ENCODE results near the gene HMCN1. TPM values are rescaled to one million over a fixed set of nuclear protein-coding genes. Genes with fewer than 3 reads are reported as not detected.

HMCN1 gene
- total RNA-seq, 1 experiment from 2014 or later, result 0.23 TPM

DNA sequence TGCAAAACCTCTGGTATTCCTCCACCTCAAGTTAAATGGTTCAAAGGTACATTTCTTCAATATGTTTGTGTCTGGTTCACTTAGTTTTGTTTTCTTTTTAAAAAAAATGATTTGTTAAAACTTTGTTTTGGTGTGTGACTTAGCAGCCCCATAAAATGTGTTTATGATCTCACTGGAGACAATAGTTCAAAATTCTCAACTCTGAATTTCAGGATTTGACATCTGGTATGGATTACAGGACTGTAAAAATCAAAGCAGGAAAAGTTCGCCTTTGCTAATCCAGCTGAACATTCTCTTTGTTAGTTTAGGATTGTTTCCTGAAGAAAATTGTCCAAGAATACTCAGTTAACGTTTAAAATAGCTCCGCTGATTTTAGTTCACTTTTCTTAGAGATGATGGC is 231.7 kb downstream of the HMCN1 start:
- H3K27me3 ChIP-seq (ENCODE audit: control insufficient read depth, insufficient read depth, low read length), result no peaks in the 10 kb centered on the region
- H3K4me3 ChIP-seq (ENCODE audit: low read depth in 2 of 2, low read length in 2 of 2), result no peak overlapping the region
- TF ChIP-seq SIN3A (IDR thresholded peaks at IDR 0.05; ENCODE audit: borderline replicate concordance, insufficient read depth, low read depth, low read length) (no peak), POLR2AphosphoS5 (IDR thresholded peaks at IDR 0.05; ENCODE audit: low read depth, low read length) (no peak), TCF7L2 (IDR thresholded peaks at IDR 0.05; ENCODE audit: low read depth, low read length) (no peak)
- TF ChIP-seq, protein P1, sequence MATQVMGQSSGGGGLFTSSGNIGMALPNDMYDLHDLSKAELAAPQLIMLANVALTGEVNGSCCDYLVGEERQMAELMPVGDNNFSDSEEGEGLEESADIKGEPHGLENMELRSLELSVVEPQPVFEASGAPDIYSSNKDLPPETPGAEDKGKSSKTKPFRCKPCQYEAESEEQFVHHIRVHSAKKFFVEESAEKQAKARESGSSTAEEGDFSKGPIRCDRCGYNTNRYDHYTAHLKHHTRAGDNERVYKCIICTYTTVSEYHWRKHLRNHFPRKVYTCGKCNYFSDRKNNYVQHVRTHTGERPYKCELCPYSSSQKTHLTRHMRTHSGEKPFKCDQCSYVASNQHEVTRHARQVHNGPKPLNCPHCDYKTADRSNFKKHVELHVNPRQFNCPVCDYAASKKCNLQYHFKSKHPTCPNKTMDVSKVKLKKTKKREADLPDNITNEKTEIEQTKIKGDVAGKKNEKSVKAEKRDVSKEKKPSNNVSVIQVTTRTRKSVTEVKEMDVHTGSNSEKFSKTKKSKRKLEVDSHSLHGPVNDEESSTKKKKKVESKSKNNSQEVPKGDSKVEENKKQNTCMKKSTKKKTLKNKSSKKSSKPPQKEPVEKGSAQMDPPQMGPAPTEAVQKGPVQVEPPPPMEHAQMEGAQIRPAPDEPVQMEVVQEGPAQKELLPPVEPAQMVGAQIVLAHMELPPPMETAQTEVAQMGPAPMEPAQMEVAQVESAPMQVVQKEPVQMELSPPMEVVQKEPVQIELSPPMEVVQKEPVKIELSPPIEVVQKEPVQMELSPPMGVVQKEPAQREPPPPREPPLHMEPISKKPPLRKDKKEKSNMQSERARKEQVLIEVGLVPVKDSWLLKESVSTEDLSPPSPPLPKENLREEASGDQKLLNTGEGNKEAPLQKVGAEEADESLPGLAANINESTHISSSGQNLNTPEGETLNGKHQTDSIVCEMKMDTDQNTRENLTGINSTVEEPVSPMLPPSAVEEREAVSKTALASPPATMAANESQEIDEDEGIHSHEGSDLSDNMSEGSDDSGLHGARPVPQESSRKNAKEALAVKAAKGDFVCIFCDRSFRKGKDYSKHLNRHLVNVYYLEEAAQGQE (IDR thresholded peaks at IDR 0.05; ENCODE audit: insufficient read depth in 1 of 2, low read depth in 2 of 2, low read length in 1 of 2), result no peak
- TF ChIP-seq, protein P2, sequence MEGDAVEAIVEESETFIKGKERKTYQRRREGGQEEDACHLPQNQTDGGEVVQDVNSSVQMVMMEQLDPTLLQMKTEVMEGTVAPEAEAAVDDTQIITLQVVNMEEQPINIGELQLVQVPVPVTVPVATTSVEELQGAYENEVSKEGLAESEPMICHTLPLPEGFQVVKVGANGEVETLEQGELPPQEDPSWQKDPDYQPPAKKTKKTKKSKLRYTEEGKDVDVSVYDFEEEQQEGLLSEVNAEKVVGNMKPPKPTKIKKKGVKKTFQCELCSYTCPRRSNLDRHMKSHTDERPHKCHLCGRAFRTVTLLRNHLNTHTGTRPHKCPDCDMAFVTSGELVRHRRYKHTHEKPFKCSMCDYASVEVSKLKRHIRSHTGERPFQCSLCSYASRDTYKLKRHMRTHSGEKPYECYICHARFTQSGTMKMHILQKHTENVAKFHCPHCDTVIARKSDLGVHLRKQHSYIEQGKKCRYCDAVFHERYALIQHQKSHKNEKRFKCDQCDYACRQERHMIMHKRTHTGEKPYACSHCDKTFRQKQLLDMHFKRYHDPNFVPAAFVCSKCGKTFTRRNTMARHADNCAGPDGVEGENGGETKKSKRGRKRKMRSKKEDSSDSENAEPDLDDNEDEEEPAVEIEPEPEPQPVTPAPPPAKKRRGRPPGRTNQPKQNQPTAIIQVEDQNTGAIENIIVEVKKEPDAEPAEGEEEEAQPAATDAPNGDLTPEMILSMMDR (IDR thresholded peaks at IDR 0.05), result no peak
- H3K27ac ChIP-seq (ENCODE audit: low read length), result no peak overlapping the region
- H3K9me3 ChIP-seq (ENCODE audit: control insufficient read depth, insufficient read depth, low read depth, low read length), result no peaks in the 10 kb centered on the region
- BruUV-seq (replicated peaks), result no TSS peak
- CTCF ChIA-PET, result no interaction called here
- DNase-seq (ENCODE audit: low read depth, low spot score) (no peak), ATAC-seq (no peak)
- POLR2A ChIA-PET, result no interaction called here
- in situ Hi-C loops (cut with HindIII; ENCODE audit: low pct_unique_long_range_greater_than_20kb, low sequenced_read_pairs) (no loop called here), intact Hi-C loops (cut with micrococcal nuclease; ENCODE audit: unreplicated experiment) (no loop called here)
- no peaks in the 10 kb centered on the region for H3K36me3 ChIP-seq (ENCODE audit: control insufficient read depth, insufficient read depth, low read length)
- no peaks in the 10 kb centered on the region for H3K4me1 ChIP-seq (ENCODE audit: control insufficient read depth, insufficient read depth, low read length)

DNA sequence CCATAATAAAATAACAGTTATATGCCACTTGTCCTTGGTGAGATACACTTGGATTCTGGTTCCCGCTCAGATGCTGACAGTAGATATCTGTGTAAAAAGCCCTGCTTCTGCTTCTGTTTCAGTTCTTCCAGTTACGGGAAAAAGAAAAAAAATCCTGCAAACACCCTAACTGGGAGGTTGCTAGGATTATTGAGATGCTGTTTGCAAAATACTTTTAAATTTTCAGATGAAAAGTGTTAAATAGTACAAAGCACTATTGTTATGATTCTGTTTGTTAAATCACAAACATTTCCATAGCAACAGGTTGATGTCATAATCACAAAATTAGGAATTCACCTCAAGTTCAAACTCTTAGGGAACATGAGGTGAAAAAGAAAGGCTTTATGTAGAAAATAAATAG is 232.3 kb downstream of the HMCN1 start:
- CTCF ChIA-PET, result no interaction called here
- in situ Hi-C loops (cut with HindIII; ENCODE audit: low pct_unique_long_range_greater_than_20kb, low sequenced_read_pairs), result no loop called here
- Histone ChIP-seq H3K4me3 (ENCODE audit: low read depth in 2 of 2, low read length in 2 of 2) (no peak overlapping the region), H3K27me3 (ENCODE audit: control insufficient read depth, insufficient read depth, low read length) (no peaks in the 10 kb centered on the region), H3K27ac (ENCODE audit: low read length) (no peak overlapping the region), H3K4me1 (ENCODE audit: control insufficient read depth, insufficient read depth, low read length) (no peaks in the 10 kb centered on the region), H3K36me3 (ENCODE audit: control insufficient read depth, insufficient read depth, low read length) (no peaks in the 10 kb centered on the region), H3K9me3 (ENCODE audit: control insufficient read depth, insufficient read depth, low read depth, low read length) (no peaks in the 10 kb centered on the region)
- BruUV-seq (replicated peaks), result no TSS peak
- DNase-seq (ENCODE audit: low read depth, low spot score) (no peak), ATAC-seq (no peak)
- TF ChIP-seq TCF7L2 (IDR thresholded peaks at IDR 0.05; ENCODE audit: low read depth, low read length) (no peak), POLR2AphosphoS5 (IDR thresholded peaks at IDR 0.05; ENCODE audit: low read depth, low read length) (no peak), SIN3A (IDR thresholded peaks at IDR 0.05; ENCODE audit: borderline replicate concordance, insufficient read depth, low read depth, low read length) (no peak)
- TF ChIP-seq, protein P1 (IDR thresholded peaks at IDR 0.05; ENCODE audit: insufficient read depth in 1 of 2, low read depth in 2 of 2, low read length in 1 of 2), result no peak
- TF ChIP-seq, protein P2 (IDR thresholded peaks at IDR 0.05), result no peak
- POLR2A ChIA-PET, result no interaction called here
- intact Hi-C loops (cut with micrococcal nuclease; ENCODE audit: unreplicated experiment), result no loop called here

All from Panc1 (cell line).